ENCODE data around the gene ZNF385D.

Gene ZNF385D

GRCh38 chr3:21477541-21478288 lies 273.3 kb downstream of the ZNF385D start:
- TF ChIP-seq CTCF (IDR thresholded peaks at IDR 0.05; ENCODE audit: low read depth, low read length, missing control alignments) = no peak
- no peak overlapping the region for H3K4me3 ChIP-seq (ENCODE audit: low read depth, low read length)
- DNase-seq (ENCODE audit: low read depth) = peak; percentile 34
- in situ Hi-C loops (cut with HindIII; ENCODE audit: low sequenced_read_pairs) = no loop called here

- TF ChIP-seq CTCF (IDR thresholded peaks at IDR 0.05; ENCODE audit: low read depth, low read length, missing control alignments) = no peak
- no peak for DNase-seq (ENCODE audit: low read depth)
- no peak overlapping the region for H3K4me3 ChIP-seq (ENCODE audit: low read depth, low read length)
- in situ Hi-C loops (cut with HindIII; ENCODE audit: low sequenced_read_pairs) = no loop called here
Observed at GRCh38 chr3:21466476-21466875, 284.5 kb downstream of the ZNF385D start.

DNA sequence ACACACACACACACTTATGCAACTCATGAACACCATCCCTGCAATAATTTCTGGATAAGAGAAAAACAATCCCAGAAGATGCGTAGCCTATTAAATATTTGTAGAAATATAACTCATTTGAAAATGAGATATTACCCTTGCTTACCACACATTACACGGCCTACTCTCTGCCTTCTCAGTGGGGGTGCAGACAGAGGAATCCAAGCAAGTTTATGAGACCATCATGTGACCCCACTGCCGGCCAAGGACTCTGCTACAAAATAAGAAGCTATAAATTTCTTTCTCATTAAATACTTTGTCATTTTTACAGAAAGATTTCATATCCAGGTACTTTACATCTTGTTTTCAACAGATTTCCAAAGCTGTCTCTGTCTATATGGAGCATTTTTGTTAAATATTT lies 286.3 kb downstream of the ZNF385D start:
- in situ Hi-C loops (cut with HindIII; ENCODE audit: low sequenced_read_pairs) = no loop called here
- no peak for TF ChIP-seq CTCF (IDR thresholded peaks at IDR 0.05; ENCODE audit: low read depth, low read length, missing control alignments)
- no peak overlapping the region for H3K4me3 ChIP-seq (ENCODE audit: low read depth, low read length)
- no peak for DNase-seq (ENCODE audit: low read depth)

GRCh38 chr3:21463319-21463718 lies 287.7 kb downstream of the ZNF385D start:
- no peak for TF ChIP-seq CTCF (IDR thresholded peaks at IDR 0.05; ENCODE audit: low read depth, low read length, missing control alignments)
- no peak overlapping the region for H3K4me3 ChIP-seq (ENCODE audit: low read depth, low read length)
- in situ Hi-C loops (cut with HindIII; ENCODE audit: low sequenced_read_pairs) = no loop called here
- no peak for DNase-seq (ENCODE audit: low read depth)

- TF ChIP-seq CTCF (IDR thresholded peaks at IDR 0.05; ENCODE audit: low read depth, low read length, missing control alignments) = no peak
- in situ Hi-C loops (cut with HindIII; ENCODE audit: low sequenced_read_pairs) = no loop called here
- DNase-seq (ENCODE audit: low read depth) = no peak
- H3K4me3 ChIP-seq (ENCODE audit: low read depth, low read length) = no peak overlapping the region
Observed at GRCh38 chr3:21462141-21462540, 288.9 kb downstream of the ZNF385D start.

DNA sequence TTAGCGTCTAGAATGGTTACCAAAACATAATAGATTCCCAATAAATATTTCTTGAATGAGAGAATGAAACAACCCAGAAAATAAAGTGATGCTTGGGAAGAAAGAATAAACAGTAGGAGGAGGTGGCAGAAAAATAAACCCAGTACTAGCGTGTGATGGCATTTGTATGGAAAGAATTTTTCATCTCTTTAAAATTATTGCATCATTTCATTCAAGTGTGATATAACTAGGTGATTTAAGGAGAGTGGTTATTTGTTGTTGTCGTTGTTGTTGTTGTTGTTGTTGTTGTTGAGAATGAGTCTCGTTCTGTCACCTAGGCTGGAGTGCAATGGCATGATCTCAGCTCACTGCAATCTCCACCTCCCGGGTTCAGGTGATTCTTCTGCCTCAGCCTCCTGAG lies 293.9 kb downstream of the ZNF385D start:
- H3K4me3 ChIP-seq (ENCODE audit: low read depth, low read length) = no peak overlapping the region
- no peak for TF ChIP-seq CTCF (IDR thresholded peaks at IDR 0.05; ENCODE audit: low read depth, low read length, missing control alignments)
- in situ Hi-C loops (cut with HindIII; ENCODE audit: low sequenced_read_pairs) = no loop called here
- DNase-seq (ENCODE audit: low read depth) = no peak

Measured in astrocyte of the cerebellum (primary cell).